Measurements from ENCODE around the gene DCST2. TPM values are rescaled to one million over a fixed set of nuclear protein-coding genes. Genes with fewer than 3 reads are reported as not detected.
A peak's percentile ranks its signal among the peaks of the same experiment; 100 is the strongest.

Gene DCST2
- total RNA-seq, 1 experiment from 2014 or later = 0.21 TPM

- ChIA-PET POLR2A (ENCODE audit: low non-redundant PET) (no interaction called here), CTCF (interaction anchor here (1.1 kb wide), 1 partner anchor 16 kb away, joined by 3 read pairs; the partner anchor contains the start of gene EFNA4)
- peaks cover 23% of the 10 kb centered on the region for H3K27me3 ChIP-seq (replicated peaks; ENCODE audit: insufficient read depth, low read depth, low read length, poor library complexity)
- peaks cover 49% of the 10 kb centered on the region for H3K4me1 ChIP-seq (ENCODE audit: insufficient read depth, low read length, poor library complexity, severe bottlenecking)
- DNase-seq (ENCODE audit: low spot score) = no peak
- intact Hi-C loops (cut with micrococcal nuclease; ENCODE audit: unreplicated experiment) = loop anchor here (5.0 kb wide), 1 partner anchor 77 kb away; the partner anchor contains the start of gene ZBTB7B
- H3K9me3 ChIP-seq (ENCODE audit: low read depth, low read length, poor library complexity, severe bottlenecking) = no peaks in the 10 kb centered on the region
- peak overlapping the region; percentile 63 for H3K4me3 ChIP-seq (ENCODE audit: low read depth, low read length, poor library complexity, severe bottlenecking)
- peak overlapping the region; percentile 55 for H3K27ac ChIP-seq (ENCODE audit: low read depth, low read length, poor library complexity, severe bottlenecking)
- TF ChIP-seq, protein P1, sequence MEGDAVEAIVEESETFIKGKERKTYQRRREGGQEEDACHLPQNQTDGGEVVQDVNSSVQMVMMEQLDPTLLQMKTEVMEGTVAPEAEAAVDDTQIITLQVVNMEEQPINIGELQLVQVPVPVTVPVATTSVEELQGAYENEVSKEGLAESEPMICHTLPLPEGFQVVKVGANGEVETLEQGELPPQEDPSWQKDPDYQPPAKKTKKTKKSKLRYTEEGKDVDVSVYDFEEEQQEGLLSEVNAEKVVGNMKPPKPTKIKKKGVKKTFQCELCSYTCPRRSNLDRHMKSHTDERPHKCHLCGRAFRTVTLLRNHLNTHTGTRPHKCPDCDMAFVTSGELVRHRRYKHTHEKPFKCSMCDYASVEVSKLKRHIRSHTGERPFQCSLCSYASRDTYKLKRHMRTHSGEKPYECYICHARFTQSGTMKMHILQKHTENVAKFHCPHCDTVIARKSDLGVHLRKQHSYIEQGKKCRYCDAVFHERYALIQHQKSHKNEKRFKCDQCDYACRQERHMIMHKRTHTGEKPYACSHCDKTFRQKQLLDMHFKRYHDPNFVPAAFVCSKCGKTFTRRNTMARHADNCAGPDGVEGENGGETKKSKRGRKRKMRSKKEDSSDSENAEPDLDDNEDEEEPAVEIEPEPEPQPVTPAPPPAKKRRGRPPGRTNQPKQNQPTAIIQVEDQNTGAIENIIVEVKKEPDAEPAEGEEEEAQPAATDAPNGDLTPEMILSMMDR (conservative IDR thresholded peaks at IDR 0.05; ENCODE audit: low read depth, low read length) = no peak
- TF ChIP-seq EZH2 (IDR thresholded peaks at IDR 0.05; ENCODE audit: borderline replicate concordance, low read depth, low read length, poor library complexity, severe bottlenecking) = no peak
- no TSS peak for BruUV-seq (replicated peaks)
- no peaks in the 10 kb centered on the region for H3K36me3 ChIP-seq (ENCODE audit: insufficient read depth, low read length, poor library complexity, severe bottlenecking)
Measured at GRCh38 chr1:155079487-155080311, 46.1 kb upstream of the DCST2 start.

DNA sequence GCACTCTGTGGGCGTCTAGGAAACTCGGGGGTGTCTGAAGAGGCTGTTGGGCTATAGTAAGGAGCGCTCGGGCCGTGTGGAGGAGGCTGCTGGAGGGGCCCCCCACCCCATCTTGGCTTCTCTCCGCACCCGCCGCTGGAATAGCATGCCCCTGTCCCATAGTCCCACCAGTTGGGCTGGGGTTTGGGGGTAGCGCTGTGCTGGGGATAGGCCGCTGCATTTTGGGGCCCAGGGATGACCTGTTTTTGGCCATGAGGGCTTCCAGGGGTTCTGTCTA lies 45.6 kb upstream of the DCST2 start:
- Histone ChIP-seq H3K4me3 (ENCODE audit: low read depth, low read length, poor library complexity, severe bottlenecking) (peak overlapping the region; percentile 63), H3K4me1 (ENCODE audit: insufficient read depth, low read length, poor library complexity, severe bottlenecking) (peaks cover 44% of the 10 kb centered on the region), H3K36me3 (ENCODE audit: insufficient read depth, low read length, poor library complexity, severe bottlenecking) (no peaks in the 10 kb centered on the region), H3K9me3 (ENCODE audit: low read depth, low read length, poor library complexity, severe bottlenecking) (no peaks in the 10 kb centered on the region), H3K27me3 (replicated peaks; ENCODE audit: insufficient read depth, low read depth, low read length, poor library complexity) (peaks cover 23% of the 10 kb centered on the region), H3K27ac (ENCODE audit: low read depth, low read length, poor library complexity, severe bottlenecking) (peak overlapping the region; percentile 55)
- no peak for DNase-seq (ENCODE audit: low spot score)
- CTCF ChIA-PET = interaction anchor here (0.6 to 1.1 kb wide), 2 partner anchors 16 to 38 kb away, joined by 3 to 6 read pairs; partner anchors contain the start of gene EFNA4
- BruUV-seq (replicated peaks) = no TSS peak
- TF ChIP-seq, protein P1 (conservative IDR thresholded peaks at IDR 0.05; ENCODE audit: low read depth, low read length) = no peak
- no peak for TF ChIP-seq EZH2 (IDR thresholded peaks at IDR 0.05; ENCODE audit: borderline replicate concordance, low read depth, low read length, poor library complexity, severe bottlenecking)
- POLR2A ChIA-PET (ENCODE audit: low non-redundant PET) = interaction anchor here (0.5 kb wide), 1 partner anchor 11 kb away, joined by 5 read pairs; no protein-coding TSS in a partner anchor
- intact Hi-C loops (cut with micrococcal nuclease; ENCODE audit: unreplicated experiment) = no loop called here

- no TSS peak for BruUV-seq (replicated peaks)
- TF ChIP-seq, protein P1 (conservative IDR thresholded peaks at IDR 0.05; ENCODE audit: low read depth, low read length) = no peak
- TF ChIP-seq EZH2 (IDR thresholded peaks at IDR 0.05; ENCODE audit: borderline replicate concordance, low read depth, low read length, poor library complexity, severe bottlenecking) = no peak
- no peaks in the 10 kb centered on the region for H3K9me3 ChIP-seq (ENCODE audit: low read depth, low read length, poor library complexity, severe bottlenecking)
- no peaks in the 10 kb centered on the region for H3K36me3 ChIP-seq (ENCODE audit: insufficient read depth, low read length, poor library complexity, severe bottlenecking)
- POLR2A ChIA-PET (ENCODE audit: low non-redundant PET) = interaction anchor here (0.5 kb wide), 1 partner anchor 11 kb away, joined by 5 read pairs; no protein-coding TSS in a partner anchor
- H3K27me3 ChIP-seq (replicated peaks; ENCODE audit: insufficient read depth, low read depth, low read length, poor library complexity) = peaks cover 23% of the 10 kb centered on the region
- CTCF ChIA-PET = interaction anchor here (0.6 to 1.1 kb wide), 2 partner anchors 15 to 39 kb away, joined by 3 to 6 read pairs; partner anchors contain the start of gene EFNA4
- peak; percentile 81 for DNase-seq (ENCODE audit: low spot score)
- intact Hi-C loops (cut with micrococcal nuclease; ENCODE audit: unreplicated experiment) = no loop called here
- peak within 1 kb of the TSS; percentile 55 for H3K27ac ChIP-seq (ENCODE audit: low read depth, low read length, poor library complexity, severe bottlenecking)
- peaks cover 41% of the 10 kb centered on the region for H3K4me1 ChIP-seq (ENCODE audit: insufficient read depth, low read length, poor library complexity, severe bottlenecking)
- peak within 1 kb of the TSS; percentile 63 for H3K4me3 ChIP-seq (ENCODE audit: low read depth, low read length, poor library complexity, severe bottlenecking)
Measured at GRCh38 chr1:155078469-155079209, 45.1 kb upstream of the DCST2 start, which contains the start of gene EFNA3. Gene EFNA3, plus strand, starts transcription at chr1:155078837. Its CDS starts 105 bp downstream, at chr1:155078942.
